ENCODE results near the gene HUS1. TPM values are rescaled to one million over a fixed set of nuclear protein-coding genes. Genes with fewer than 3 reads are reported as not detected.

The HUS1 gene
- total and polyA plus RNA-seq, 5 donors from 2014 or later = 30.2 to 68.1 (median 34.3) TPM

DNA sequence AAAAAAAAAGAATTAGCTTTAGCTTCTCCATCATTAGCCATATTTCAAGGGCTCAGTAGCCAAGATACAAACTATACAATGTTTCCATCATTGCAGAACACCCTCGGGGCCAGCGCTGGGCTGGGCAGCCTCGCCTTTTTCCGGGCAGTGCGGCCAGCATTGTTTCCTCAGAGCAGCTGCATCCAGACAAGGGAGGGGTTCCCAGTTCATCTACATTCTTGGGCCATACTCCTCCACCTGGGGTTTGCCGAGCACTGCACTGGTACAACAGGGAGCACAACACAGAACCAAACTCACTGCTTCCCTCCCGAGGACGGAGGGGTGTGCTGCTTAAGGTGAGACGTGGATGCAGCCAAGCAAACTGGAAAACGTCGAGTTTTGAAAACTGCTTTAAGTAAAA is 28.7 kb downstream of the HUS1 start:
- H3K36me3 Mint-ChIP-seq = peaks cover 12% of the 10 kb centered on the region
- no peaks in the 10 kb centered on the region for H3K27me3 ChIP-seq (ENCODE audit: control insufficient read depth, insufficient read depth, low read length)
- no peaks in the 10 kb centered on the region for H3K27me3 Mint-ChIP-seq
- H3K4me3 ChIP-seq (ENCODE audit: low read depth, low read length) = no peak overlapping the region
- no peak overlapping the region for H3K27ac ChIP-seq (ENCODE audit: insufficient read depth, low read length, poor library complexity, severe bottlenecking)
- no peaks in the 10 kb centered on the region for H3K9me3 Mint-ChIP-seq
- ATAC-seq (ENCODE audit: low read depth in 2 of 2) = no peak
- DNase-seq = no peak
- H3K4me1 ChIP-seq (ENCODE audit: control insufficient read depth, insufficient read depth, low read length, poor library complexity, severe bottlenecking) = no peaks in the 10 kb centered on the region
- H3K4me3 Mint-ChIP-seq = no peak overlapping the region
- H3K9me3 ChIP-seq (ENCODE audit: control insufficient read depth in 2 of 2, low read length in 2 of 2) = no peaks in the 10 kb centered on the region
- H3K4me1 Mint-ChIP-seq = no peaks in the 10 kb centered on the region
- peaks cover 9% of the 10 kb centered on the region for H3K36me3 ChIP-seq (ENCODE audit: control insufficient read depth, insufficient read depth, low read length)
- H3K27ac Mint-ChIP-seq = no peak overlapping the region

DNA sequence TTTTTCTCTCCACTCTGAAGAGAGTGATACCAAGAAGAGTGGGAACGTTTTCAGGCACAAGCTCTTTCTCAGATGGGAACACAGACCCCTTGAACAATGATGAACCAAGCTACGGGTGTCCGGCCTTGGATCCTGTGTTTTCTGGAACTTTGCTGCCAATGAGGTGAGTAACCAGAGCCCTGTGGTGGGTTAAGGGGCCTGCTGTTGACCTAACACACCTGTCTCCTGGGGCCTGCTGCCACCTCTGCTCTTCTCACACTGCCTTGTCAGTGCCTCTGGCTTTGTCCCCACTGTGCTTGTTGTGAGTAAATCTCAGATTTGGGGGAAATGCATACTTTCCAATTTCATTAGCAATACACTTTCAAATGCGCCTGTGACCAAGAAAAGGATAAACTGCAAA is 29.7 kb downstream of the HUS1 start:
- Histone ChIP-seq H3K27ac (ENCODE audit: insufficient read depth, low read length, poor library complexity, severe bottlenecking) (no peak overlapping the region), H3K9me3 (ENCODE audit: control insufficient read depth in 2 of 2, low read length in 2 of 2) (no peaks in the 10 kb centered on the region), H3K4me3 (ENCODE audit: low read depth, low read length) (no peak overlapping the region), H3K27me3 (ENCODE audit: control insufficient read depth, insufficient read depth, low read length) (no peaks in the 10 kb centered on the region), H3K4me1 (ENCODE audit: control insufficient read depth, insufficient read depth, low read length, poor library complexity, severe bottlenecking) (no peaks in the 10 kb centered on the region), H3K36me3 (ENCODE audit: control insufficient read depth, insufficient read depth, low read length) (peaks cover 3% of the 10 kb centered on the region)
- H3K4me3 Mint-ChIP-seq = no peak overlapping the region
- DNase-seq = no peak
- H3K4me1 Mint-ChIP-seq = no peaks in the 10 kb centered on the region
- H3K27ac Mint-ChIP-seq = peak overlapping the region in 1 of 3 donors; percentile 36
- H3K9me3 Mint-ChIP-seq = no peaks in the 10 kb centered on the region
- no peak for ATAC-seq (ENCODE audit: low read depth in 2 of 2)
- H3K27me3 Mint-ChIP-seq = no peaks in the 10 kb centered on the region
- peaks cover 6% of the 10 kb centered on the region for H3K36me3 Mint-ChIP-seq

DNA sequence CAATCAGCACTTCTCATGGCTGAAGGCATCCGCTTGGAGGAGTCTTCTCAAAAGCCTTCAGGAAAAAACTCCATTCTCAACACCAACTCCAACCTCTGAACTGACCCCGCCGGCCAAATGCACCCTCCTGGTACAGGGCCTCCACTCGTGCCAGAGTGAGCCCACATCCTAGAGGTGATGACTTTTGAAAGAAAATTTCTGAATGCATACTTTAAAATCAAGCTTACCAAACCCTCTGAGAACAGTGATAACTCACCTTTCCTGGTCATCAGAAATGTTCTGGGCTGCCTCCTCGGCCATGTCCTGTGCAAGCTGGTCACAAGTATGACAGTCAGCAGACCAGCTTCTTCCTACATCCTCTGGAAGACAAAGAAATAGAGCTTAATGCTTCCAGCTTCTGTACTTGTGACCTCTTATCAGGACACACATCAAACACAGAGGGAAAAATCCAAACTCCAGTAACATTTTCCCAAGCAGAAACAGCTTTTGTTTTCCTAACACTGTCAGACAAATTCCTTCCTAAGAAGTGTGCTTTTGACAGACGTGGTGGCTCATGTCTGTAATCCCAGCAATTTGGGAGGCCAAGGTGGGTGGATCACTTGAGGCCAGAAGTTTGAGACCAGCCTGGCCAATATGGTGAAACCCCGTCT is 31.1 kb downstream of the HUS1 start, which contains the start of gene PKD1L1:
PKD1L1 (minus strand) TSS at position 326 of the 650 bp plus-strand sequence; CDS start at position 300, 26 bp downstream.
- no peaks in the 10 kb centered on the region for H3K36me3 ChIP-seq (ENCODE audit: control insufficient read depth, insufficient read depth, low read length)
- Mint-ChIP-seq H3K4me3 (no peak within 1 kb of the TSS), H3K27ac (peak within 1 kb of the TSS in 1 of 3 donors; percentile 40), H3K9me3 (no peaks in the 10 kb centered on the region), H3K4me1 (no peaks in the 10 kb centered on the region), H3K27me3 (peaks cover 4% of the 10 kb centered on the region), H3K36me3 (no peaks in the 10 kb centered on the region)
- H3K9me3 ChIP-seq (ENCODE audit: control insufficient read depth in 2 of 2, low read length in 2 of 2) = no peaks in the 10 kb centered on the region
- H3K27me3 ChIP-seq (ENCODE audit: control insufficient read depth, insufficient read depth, low read length) = no peaks in the 10 kb centered on the region
- DNase-seq = no peak
- no peaks in the 10 kb centered on the region for H3K4me1 ChIP-seq (ENCODE audit: control insufficient read depth, insufficient read depth, low read length, poor library complexity, severe bottlenecking)
- H3K27ac ChIP-seq (ENCODE audit: insufficient read depth, low read length, poor library complexity, severe bottlenecking) = no peak within 1 kb of the TSS
- H3K4me3 ChIP-seq (ENCODE audit: low read depth, low read length) = no peak within 1 kb of the TSS
- ATAC-seq (ENCODE audit: low read depth in 2 of 2) = no peak

DNA sequence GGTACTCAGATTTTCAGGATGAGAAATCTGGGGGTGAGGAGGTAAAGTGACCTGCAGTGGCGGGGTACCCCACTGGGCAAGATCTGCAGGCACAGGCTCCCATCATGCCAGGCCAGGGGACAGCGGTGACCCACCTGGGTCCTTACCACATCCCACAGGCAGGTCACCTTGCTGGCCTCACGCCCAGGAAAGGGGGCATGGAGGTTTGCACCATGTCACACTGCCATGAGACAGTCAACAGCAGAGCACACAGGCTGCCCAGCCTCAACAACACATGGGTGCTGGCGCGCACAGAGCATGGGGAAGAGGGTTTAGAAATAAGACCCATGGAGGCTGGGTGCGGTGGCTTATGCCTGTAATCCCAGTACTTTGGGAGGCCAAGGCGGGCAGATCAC is 32.1 kb downstream of the HUS1 start:
- H3K9me3 Mint-ChIP-seq = no peaks in the 10 kb centered on the region
- no peaks in the 10 kb centered on the region for H3K4me1 Mint-ChIP-seq
- H3K4me3 ChIP-seq (ENCODE audit: low read depth, low read length) = no peak overlapping the region
- no peaks in the 10 kb centered on the region for H3K36me3 Mint-ChIP-seq
- H3K27me3 Mint-ChIP-seq = peaks cover 6% of the 10 kb centered on the region
- no peak overlapping the region for H3K27ac ChIP-seq (ENCODE audit: insufficient read depth, low read length, poor library complexity, severe bottlenecking)
- no peaks in the 10 kb centered on the region for H3K36me3 ChIP-seq (ENCODE audit: control insufficient read depth, insufficient read depth, low read length)
- no peaks in the 10 kb centered on the region for H3K4me1 ChIP-seq (ENCODE audit: control insufficient read depth, insufficient read depth, low read length, poor library complexity, severe bottlenecking)
- no peak for ATAC-seq (ENCODE audit: low read depth in 2 of 2)
- H3K27me3 ChIP-seq (ENCODE audit: control insufficient read depth, insufficient read depth, low read length) = no peaks in the 10 kb centered on the region
- H3K9me3 ChIP-seq (ENCODE audit: control insufficient read depth in 2 of 2, low read length in 2 of 2) = no peaks in the 10 kb centered on the region
- DNase-seq = no peak
- H3K27ac Mint-ChIP-seq = no peak overlapping the region
- H3K4me3 Mint-ChIP-seq = no peak overlapping the region

DNA sequence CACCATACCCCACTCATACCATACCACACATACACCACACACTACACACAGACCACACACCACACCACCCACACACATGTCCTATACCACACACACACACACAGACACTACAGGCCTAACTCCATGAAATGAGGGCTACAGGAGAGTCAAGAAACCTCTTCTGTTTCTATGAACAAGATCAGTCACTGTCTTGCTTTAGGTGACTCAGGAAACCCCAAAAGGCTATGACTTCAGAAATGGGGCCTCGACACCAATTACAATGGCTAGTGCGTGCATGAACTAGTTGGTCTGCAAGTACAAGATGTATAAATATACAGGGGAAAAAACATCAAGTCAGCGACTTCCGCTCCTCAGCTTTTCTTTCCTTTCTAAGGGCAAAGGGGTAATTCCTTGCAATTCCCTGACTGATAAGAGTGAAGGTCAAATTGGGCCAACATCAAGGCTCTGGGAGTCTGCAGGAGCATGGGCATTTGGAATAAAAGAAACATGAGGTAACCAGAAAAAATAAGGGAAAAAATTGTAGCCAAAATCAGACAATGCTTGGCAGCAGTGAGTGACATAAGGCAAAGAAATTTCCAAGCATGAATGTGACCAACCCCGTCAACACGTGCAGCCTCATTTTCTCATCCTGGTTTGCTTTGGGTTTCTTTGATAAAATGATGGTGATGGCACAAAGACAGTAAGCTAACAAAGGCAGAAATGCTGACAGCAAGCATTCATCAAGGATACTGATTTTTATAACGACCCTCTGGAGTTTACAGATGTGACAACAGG is 32.6 kb downstream of the HUS1 start:
- Mint-ChIP-seq H3K27me3 (peaks cover 6% of the 10 kb centered on the region), H3K27ac (peak overlapping the region in 2 of 3 donors; percentile 36 to 52), H3K36me3 (no peaks in the 10 kb centered on the region), H3K9me3 (no peaks in the 10 kb centered on the region), H3K4me1 (no peaks in the 10 kb centered on the region), H3K4me3 (no peak overlapping the region)
- Histone ChIP-seq H3K27me3 (ENCODE audit: control insufficient read depth, insufficient read depth, low read length) (no peaks in the 10 kb centered on the region), H3K9me3 (ENCODE audit: control insufficient read depth in 2 of 2, low read length in 2 of 2) (no peaks in the 10 kb centered on the region), H3K27ac (ENCODE audit: insufficient read depth, low read length, poor library complexity, severe bottlenecking) (no peak overlapping the region), H3K36me3 (ENCODE audit: control insufficient read depth, insufficient read depth, low read length) (no peaks in the 10 kb centered on the region), H3K4me3 (ENCODE audit: low read depth, low read length) (no peak overlapping the region), H3K4me1 (ENCODE audit: control insufficient read depth, insufficient read depth, low read length, poor library complexity, severe bottlenecking) (no peaks in the 10 kb centered on the region)
- ATAC-seq (ENCODE audit: low read depth in 2 of 2) = no peak
- no peak for DNase-seq

DNA sequence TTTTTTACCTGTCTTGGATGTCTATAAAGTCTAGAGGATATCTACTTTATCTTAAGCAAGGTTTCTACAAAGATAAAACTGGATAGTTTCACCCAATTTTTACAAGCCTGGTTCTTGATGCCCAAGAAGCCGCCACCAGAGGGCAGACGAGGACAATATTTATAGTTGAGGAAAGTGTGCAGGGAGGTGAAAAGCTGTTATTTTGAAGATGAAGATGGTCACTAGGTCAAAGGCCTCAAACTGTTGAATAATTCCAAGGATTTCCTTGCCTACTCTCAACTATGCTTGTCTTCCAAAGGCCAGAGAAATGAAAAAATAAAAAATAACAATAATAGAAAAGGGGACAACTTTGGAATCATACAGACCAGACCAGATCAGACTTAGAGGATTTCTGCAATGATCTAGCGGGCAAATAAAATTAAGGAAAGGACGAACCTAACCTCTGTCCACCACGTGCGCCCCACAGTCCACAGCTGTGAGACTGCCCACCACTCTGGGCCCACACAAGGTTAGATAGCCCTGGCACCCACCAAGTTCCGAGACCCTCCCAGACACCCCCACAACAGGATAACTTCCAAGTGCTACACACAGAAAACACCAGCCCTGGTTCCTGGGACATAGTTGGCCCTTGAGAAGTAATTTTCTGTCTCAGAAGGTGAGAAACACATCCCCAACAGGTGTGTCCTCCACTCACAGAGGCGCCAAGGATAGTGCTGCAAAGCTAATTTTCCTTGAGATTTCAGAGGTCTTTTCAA is 34.0 kb downstream of the HUS1 start:
- no peak overlapping the region for H3K4me3 Mint-ChIP-seq
- H3K9me3 Mint-ChIP-seq = no peaks in the 10 kb centered on the region
- H3K9me3 ChIP-seq (ENCODE audit: control insufficient read depth in 2 of 2, low read length in 2 of 2) = no peaks in the 10 kb centered on the region
- no peak overlapping the region for H3K27ac ChIP-seq (ENCODE audit: insufficient read depth, low read length, poor library complexity, severe bottlenecking)
- no peak overlapping the region for H3K27ac Mint-ChIP-seq
- peak; percentile 47 to 72 (median 59) for DNase-seq
- peak in 1 of 2 donors; percentile 46 for ATAC-seq (ENCODE audit: low read depth in 2 of 2)
- no peak overlapping the region for H3K4me3 ChIP-seq (ENCODE audit: low read depth, low read length)
- H3K27me3 Mint-ChIP-seq = peaks cover 6% of the 10 kb centered on the region
- H3K27me3 ChIP-seq (ENCODE audit: control insufficient read depth, insufficient read depth, low read length) = no peaks in the 10 kb centered on the region
- H3K4me1 ChIP-seq (ENCODE audit: control insufficient read depth, insufficient read depth, low read length, poor library complexity, severe bottlenecking) = no peaks in the 10 kb centered on the region
- H3K4me1 Mint-ChIP-seq = no peaks in the 10 kb centered on the region
- H3K36me3 ChIP-seq (ENCODE audit: control insufficient read depth, insufficient read depth, low read length) = no peaks in the 10 kb centered on the region
- H3K36me3 Mint-ChIP-seq = no peaks in the 10 kb centered on the region

DNA sequence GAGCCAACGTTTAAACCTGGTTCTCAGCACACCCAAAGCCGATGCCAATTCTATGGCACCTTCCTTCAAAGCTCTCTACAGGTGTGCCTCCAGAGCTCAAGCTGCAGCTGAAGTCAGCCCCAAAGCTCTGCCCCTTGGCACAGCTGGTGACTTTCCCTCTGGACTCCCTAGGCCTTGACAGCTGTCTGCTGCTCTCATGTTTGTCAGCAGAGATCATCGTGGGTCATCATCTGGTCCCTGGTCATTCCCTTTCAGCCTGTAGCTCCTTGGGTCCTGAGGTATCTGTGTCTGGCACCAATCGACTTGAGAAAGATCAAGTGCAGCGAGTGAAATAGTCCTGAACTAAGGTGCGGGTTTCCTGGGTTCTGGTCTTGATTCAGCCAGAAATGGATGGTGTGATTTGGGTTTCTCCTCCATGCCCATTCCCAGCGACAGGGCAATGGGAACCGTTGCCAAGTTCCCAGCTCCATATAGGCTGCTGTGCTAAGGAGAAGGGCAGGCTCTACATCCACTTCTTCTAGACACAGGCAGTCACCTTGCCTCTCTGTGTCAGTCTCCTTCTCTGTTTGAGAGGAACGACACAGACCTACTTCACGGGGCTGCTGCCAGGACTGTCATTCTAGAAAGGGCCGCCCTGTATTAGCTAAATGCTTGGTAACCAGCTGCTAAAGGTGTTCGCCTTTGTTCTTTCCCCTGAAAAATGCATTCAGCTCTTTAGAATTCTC is 34.7 kb downstream of the HUS1 start:
- Histone ChIP-seq H3K4me1 (ENCODE audit: control insufficient read depth, insufficient read depth, low read length, poor library complexity, severe bottlenecking) (no peaks in the 10 kb centered on the region), H3K27ac (ENCODE audit: insufficient read depth, low read length, poor library complexity, severe bottlenecking) (no peak overlapping the region), H3K27me3 (ENCODE audit: control insufficient read depth, insufficient read depth, low read length) (no peaks in the 10 kb centered on the region), H3K4me3 (ENCODE audit: low read depth, low read length) (no peak overlapping the region), H3K9me3 (ENCODE audit: control insufficient read depth in 2 of 2, low read length in 2 of 2) (no peaks in the 10 kb centered on the region), H3K36me3 (ENCODE audit: control insufficient read depth, insufficient read depth, low read length) (no peaks in the 10 kb centered on the region)
- H3K27ac Mint-ChIP-seq = no peak overlapping the region
- no peaks in the 10 kb centered on the region for H3K4me1 Mint-ChIP-seq
- ATAC-seq (ENCODE audit: low read depth in 2 of 2) = no peak
- peaks cover 6% of the 10 kb centered on the region for H3K27me3 Mint-ChIP-seq
- no peaks in the 10 kb centered on the region for H3K36me3 Mint-ChIP-seq
- H3K4me3 Mint-ChIP-seq = no peak overlapping the region
- no peaks in the 10 kb centered on the region for H3K9me3 Mint-ChIP-seq
- DNase-seq = no peak
